Testis (tissue), 3 donors: Measurements from ENCODE around the gene TMEM43. TPM values are rescaled to one million over a fixed set of nuclear protein-coding genes. Genes with fewer than 3 reads are reported as not detected.

Experiments used
- DNase-seq: peaks from one replicate; pipeline ENCODE4 v3.0.0-alpha.2; 2019
- H3K27ac ChIP-seq, 2 donors: fragments of 200-600 bp; sonication (generic); one replicate each; pipeline ENCODE4 v1.5.1; 2019
- H3K27me3 ChIP-seq: fragments of 200-600 bp; sonication (generic); one replicate; pipeline ENCODE4 v1.5.1; 2019
- H3K36me3 ChIP-seq: fragments of 200-600 bp; sonication (generic); one replicate; pipeline ENCODE4 v1.5.1; 2017; ENCODE audit warnings: low read depth; ENCODE audit errors: missing control alignments
- H3K4me1 ChIP-seq: fragments of 200-600 bp; sonication (generic); one replicate; pipeline ENCODE4 v1.5.1; 2019
- H3K4me3 ChIP-seq, 2 donors: fragments of 200-600 bp; sonication (generic); one replicate each; pipeline ENCODE4 v1.5.1; 2017 to 2019
- H3K9me3 ChIP-seq: fragments of 200-600 bp; sonication (generic); one replicate; pipeline ENCODE4 v1.5.1; 2017
- POLR2A ChIP-seq: fragments of 450-650 bp; IDR thresholded peaks from one replicate; pipeline ENCODE4 v1.6.1; 2017; ENCODE audit warnings: antibody characterized with exemption, mild to moderate bottlenecking, moderate library complexity
- WGBS, 2 donors: methylation state at CpG; one replicate each; pipeline ENCODE4 v1.1.5; 2018; 5-methylcytosine and 5-hydroxymethylcytosine counted together
- intact Hi-C: fragments of 100-400 bp; cut with DNase I; formaldehyde crosslinking; loops from one replicate; pipeline ENCODE4 v1.15.1; 2023; ENCODE audit warnings: low total_unique reads
- polyA plus RNA-seq: library from polyadenylated mRNA; stranded (reverse); fragments of 350-450 nt; fragmentation: Illumina TruSeq; extraction: RNeasy Lipid Tissue Mini Kit (QIAGEN cat#74804); gene quantifications from one replicate; pipeline ENCODE4 v1.2.3, GENCODE V29; 2014; ENCODE audit warnings: low read depth, low replicate concordance; ENCODE audit not compliant: insufficient read depth
- total RNA-seq, 2 donors: library from RNA; depleted of rRNA; stranded (reverse); fragments of >200 nt; gene quantifications; one replicate each; pipeline ENCODE4 v1.2.3, GENCODE V29; 2016
- TF ChIP-seq, protein P1 (sequence below), 3 experiments: fragments of 450-650 bp in 2 of 3; fragments of 200-600 bp in 1 of 3; sonication (generic) in 1 of 3; IDR thresholded peaks; one replicate each; pipeline ENCODE4 v1.5.1; 2016 to 2019; ENCODE audit warnings: antibody characterized with exemption in 3 of 3, mild to moderate bottlenecking in 2 of 3, moderate library complexity in 1 of 3

Gene TMEM43
- total and polyA plus RNA-seq, 3 donors from 2014 or later, result 36.5 to 53.0 (median 43.3) TPM

GRCh38 chr3:14150078-14150477 lies 25.2 kb downstream of the TMEM43 start:
- Histone ChIP-seq H3K27me3 (no peaks in the 10 kb centered on the region), H3K4me1 (peaks cover 2% of the 10 kb centered on the region), H3K9me3 (no peaks in the 10 kb centered on the region), H3K36me3 (no peaks in the 10 kb centered on the region), H3K4me3 (no peak overlapping the region), H3K27ac (no peak overlapping the region)
- intact Hi-C loops, result no loop called here
- 89 to 92% methylated on average over 5 to 9 of the region's 9 CpGs for WGBS, 2 donors
- peak; percentile 7 for DNase-seq
- TF ChIP-seq POLR2A, result no peak
- TF ChIP-seq, protein P1, sequence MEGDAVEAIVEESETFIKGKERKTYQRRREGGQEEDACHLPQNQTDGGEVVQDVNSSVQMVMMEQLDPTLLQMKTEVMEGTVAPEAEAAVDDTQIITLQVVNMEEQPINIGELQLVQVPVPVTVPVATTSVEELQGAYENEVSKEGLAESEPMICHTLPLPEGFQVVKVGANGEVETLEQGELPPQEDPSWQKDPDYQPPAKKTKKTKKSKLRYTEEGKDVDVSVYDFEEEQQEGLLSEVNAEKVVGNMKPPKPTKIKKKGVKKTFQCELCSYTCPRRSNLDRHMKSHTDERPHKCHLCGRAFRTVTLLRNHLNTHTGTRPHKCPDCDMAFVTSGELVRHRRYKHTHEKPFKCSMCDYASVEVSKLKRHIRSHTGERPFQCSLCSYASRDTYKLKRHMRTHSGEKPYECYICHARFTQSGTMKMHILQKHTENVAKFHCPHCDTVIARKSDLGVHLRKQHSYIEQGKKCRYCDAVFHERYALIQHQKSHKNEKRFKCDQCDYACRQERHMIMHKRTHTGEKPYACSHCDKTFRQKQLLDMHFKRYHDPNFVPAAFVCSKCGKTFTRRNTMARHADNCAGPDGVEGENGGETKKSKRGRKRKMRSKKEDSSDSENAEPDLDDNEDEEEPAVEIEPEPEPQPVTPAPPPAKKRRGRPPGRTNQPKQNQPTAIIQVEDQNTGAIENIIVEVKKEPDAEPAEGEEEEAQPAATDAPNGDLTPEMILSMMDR (IDR thresholded peaks at IDR 0.05), result no peak

- WGBS, 2 donors, result 94 to 96% methylated on average over 8 to 9 of the region's 9 CpGs
- H3K4me3 ChIP-seq, result no peak overlapping the region
- no peaks in the 10 kb centered on the region for H3K4me1 ChIP-seq
- no peak for TF ChIP-seq POLR2A
- TF ChIP-seq, protein P1 (IDR thresholded peaks at IDR 0.05), result no peak
- no peaks in the 10 kb centered on the region for H3K27me3 ChIP-seq
- H3K27ac ChIP-seq, result no peak overlapping the region
- H3K36me3 ChIP-seq, result no peaks in the 10 kb centered on the region
- H3K9me3 ChIP-seq, result no peaks in the 10 kb centered on the region
- DNase-seq, result peak; percentile 6
- intact Hi-C loops, result no loop called here
Observed at GRCh38 chr3:14150491-14151230, 25.8 kb downstream of the TMEM43 start.

DNA sequence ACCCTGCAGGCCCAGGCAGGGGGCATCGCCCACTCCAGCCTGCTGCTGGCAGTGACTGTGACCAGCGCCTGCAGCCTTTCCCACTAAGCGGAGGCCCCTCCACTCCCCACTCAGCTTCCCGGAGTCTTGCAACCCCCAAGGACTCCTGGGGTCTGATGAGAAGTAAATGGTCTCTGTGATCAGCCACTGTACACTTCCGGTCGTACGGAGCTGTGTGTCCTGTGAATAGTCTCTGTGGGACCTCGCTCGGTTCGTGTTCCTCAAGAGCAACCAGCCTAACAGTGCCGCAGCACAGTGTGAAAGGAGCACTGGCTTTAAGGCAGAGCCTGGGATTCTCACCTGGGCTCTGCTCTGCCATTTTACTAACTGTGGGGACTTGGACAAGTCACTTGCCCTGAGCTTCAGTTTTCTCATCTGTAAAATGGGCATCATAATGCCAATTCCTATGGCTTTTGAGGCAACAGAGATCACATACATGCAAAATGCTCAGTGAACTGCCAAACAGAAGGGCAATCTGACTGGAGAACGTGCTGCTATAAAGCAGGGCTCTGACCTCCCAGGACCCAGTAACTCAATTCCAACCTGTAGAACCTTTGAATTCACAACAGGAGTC lies 26.7 kb downstream of the TMEM43 start:
- WGBS, 2 donors, result 85 to 93% methylated on average over 7 to 12 of the region's 12 CpGs
- Histone ChIP-seq H3K9me3 (no peaks in the 10 kb centered on the region), H3K4me3 (no peak overlapping the region), H3K36me3 (no peaks in the 10 kb centered on the region), H3K27ac (no peak overlapping the region), H3K4me1 (no peaks in the 10 kb centered on the region), H3K27me3 (no peaks in the 10 kb centered on the region)
- DNase-seq, result peak; percentile 1
- no peak for TF ChIP-seq POLR2A
- TF ChIP-seq, protein P1 (IDR thresholded peaks at IDR 0.05), result no peak
- intact Hi-C loops, result no loop called here

GRCh38 chr3:14152233-14152962 lies 27.5 kb downstream of the TMEM43 start:
- no peaks in the 10 kb centered on the region for H3K9me3 ChIP-seq
- 80 to 85% methylated on average over 9 to 11 of the region's 11 CpGs for WGBS, 2 donors
- intact Hi-C loops, result no loop called here

More at GRCh38 chr3:14152233-14152962, 27.5 kb downstream of the TMEM43 start:
- Histone ChIP-seq H3K27ac (no peak overlapping the region), H3K4me1 (no peaks in the 10 kb centered on the region), H3K36me3 (no peaks in the 10 kb centered on the region), H3K4me3 (no peak overlapping the region), H3K27me3 (no peaks in the 10 kb centered on the region)
- peak; percentile 10 for DNase-seq
- TF ChIP-seq, protein P1 (IDR thresholded peaks at IDR 0.05), result no peak
